NCI-H187 (cell line): ENCODE data around the gene TBC1D2B.

Source experiments
- DNase-seq, 2 experiments: peaks; one replicate each; lab custom pipeline; 2025; lab: John Stamatoyannopoulos, UW

The TBC1D2B gene

GRCh38 chr15:78054518-78054917 lies 23.0 kb downstream of the TBC1D2B start:
- no peak for DNase-seq

- DNase-seq: no peak
These were observed 25.0 kb downstream of the TBC1D2B start for GRCh38 chr15:78052545-78052944.

- no peak for DNase-seq
These were observed 25.5 kb downstream of the TBC1D2B start for GRCh38 chr15:78052001-78052401.

- DNase-seq: no peak
These were observed 25.9 kb downstream of the TBC1D2B start for GRCh38 chr15:78051596-78051995.

GRCh38 chr15:78050826-78051225 lies 26.7 kb downstream of the TBC1D2B start:
- no peak for DNase-seq

- DNase-seq: no peak
These were observed 27.1 kb downstream of the TBC1D2B start for GRCh38 chr15:78050441-78050809.

- no peak for DNase-seq
These were observed 27.6 kb downstream of the TBC1D2B start for GRCh38 chr15:78049691-78050440.

GRCh38 chr15:78048628-78048920 lies 28.9 kb downstream of the TBC1D2B start:
- no peak for DNase-seq

- no peak for DNase-seq
These were observed 29.5 kb downstream of the TBC1D2B start for GRCh38 chr15:78047761-78048627.

GRCh38 chr15:78046796-78047341 lies 30.6 kb downstream of the TBC1D2B start:
- DNase-seq: no peak

- no peak for DNase-seq
These were observed 32.3 kb downstream of the TBC1D2B start for GRCh38 chr15:78045189-78045588.

- DNase-seq: no peak
These were observed 32.9 kb downstream of the TBC1D2B start for GRCh38 chr15:78044407-78045155.

- no peak for DNase-seq
These were observed 35.6 kb downstream of the TBC1D2B start for GRCh38 chr15:78041946-78042345.

GRCh38 chr15:78040653-78041244 lies 36.8 kb downstream of the TBC1D2B start:
- no peak for DNase-seq

- DNase-seq: no peak
These were observed 38.8 kb downstream of the TBC1D2B start for GRCh38 chr15:78038585-78039247.

GRCh38 chr15:78037779-78038305 lies 39.7 kb downstream of the TBC1D2B start:
- no peak for DNase-seq

- no peak for DNase-seq
These were observed 40.2 kb downstream of the TBC1D2B start for GRCh38 chr15:78037328-78037727.

- DNase-seq: no peak
These were observed 41.5 kb downstream of the TBC1D2B start for GRCh38 chr15:78035861-78036476.

- no peak for DNase-seq
These were observed 42.2 kb downstream of the TBC1D2B start for GRCh38 chr15:78035321-78035751.

GRCh38 chr15:78034495-78035191 lies 42.9 kb downstream of the TBC1D2B start:
- no peak for DNase-seq
